G401 (cell line): ENCODE data around the gene WDFY1. TPM values are rescaled to one million over a fixed set of nuclear protein-coding genes. Genes with fewer than 3 reads are reported as not detected.

ENCODE experiments used
- DNase-seq: peaks from one replicate; pipeline ENCODE4 v3.0.0-alpha.2; 2015; ENCODE audit warnings: low spot score
- in situ Hi-C: cut with HindIII; loops from 2 replicates; pipeline ENCODE4 v1.10.0; 2016; ENCODE audit warnings: low sequenced_read_pairs, mixed read lengths
- total RNA-seq: library from RNA; depleted of rRNA; stranded (reverse); fragments of >200 nt; shearing (Covaris generic); gene quantifications from 2 replicates; pipeline ENCODE4 v1.2.3, GENCODE V29; 2014

WDFY1 gene
- total RNA-seq, 1 experiment from 2014 or later, result 108 TPM

GRCh38 chr2:223908304-223908998, 36.7 kb downstream of the WDFY1 start:
- in situ Hi-C loops, result no loop called here
- DNase-seq, result no peak

GRCh38 chr2:223905996-223906395, 39.1 kb downstream of the WDFY1 start:
- DNase-seq, result no peak
- in situ Hi-C loops, result no loop called here

GRCh38 chr2:223901854-223902253, 43.3 kb downstream of the WDFY1 start:
- in situ Hi-C loops, result no loop called here
- no peak for DNase-seq

GRCh38 chr2:223901311-223901710, 43.8 kb downstream of the WDFY1 start:
- in situ Hi-C loops, result no loop called here
- DNase-seq, result no peak

GRCh38 chr2:223900531-223900930, 44.6 kb downstream of the WDFY1 start:
- in situ Hi-C loops, result no loop called here
- DNase-seq, result no peak

- in situ Hi-C loops, result no loop called here
Measured at GRCh38 chr2:223900066-223900465, 45.1 kb downstream of the WDFY1 start.

GRCh38 chr2:223897669-223898330, 47.3 kb downstream of the WDFY1 start:
- DNase-seq, result no peak
- in situ Hi-C loops, result no loop called here

More at GRCh38 chr2:223900066-223900465, 45.1 kb downstream of the WDFY1 start:
- no peak for DNase-seq

GRCh38 chr2:223896833-223897311, 48.3 kb downstream of the WDFY1 start:
- in situ Hi-C loops, result no loop called here
- no peak for DNase-seq

GRCh38 chr2:223894968-223895367, 50.2 kb downstream of the WDFY1 start:
- in situ Hi-C loops, result no loop called here

GRCh38 chr2:223894009-223894408, 51.1 kb downstream of the WDFY1 start:
- DNase-seq, result no peak
- in situ Hi-C loops, result no loop called here

More at GRCh38 chr2:223894968-223895367, 50.2 kb downstream of the WDFY1 start:
- DNase-seq, result no peak

- DNase-seq, result no peak
- in situ Hi-C loops, result no loop called here
Measured at GRCh38 chr2:223890721-223891120, 54.4 kb downstream of the WDFY1 start.

- no peak for DNase-seq
- in situ Hi-C loops, result no loop called here
Measured at GRCh38 chr2:223889229-223889628, 55.9 kb downstream of the WDFY1 start.

- DNase-seq, result no peak
- in situ Hi-C loops, result no loop called here
Measured at GRCh38 chr2:223888251-223888650, 56.9 kb downstream of the WDFY1 start.

- DNase-seq, result no peak
- in situ Hi-C loops, result no loop called here
Measured at GRCh38 chr2:223887127-223887526, 58.0 kb downstream of the WDFY1 start.

GRCh38 chr2:223886726-223887125, 58.4 kb downstream of the WDFY1 start:
- in situ Hi-C loops, result no loop called here
- DNase-seq, result no peak

- no peak for DNase-seq
- in situ Hi-C loops, result no loop called here
Measured at GRCh38 chr2:223884399-223884798, 60.7 kb downstream of the WDFY1 start.

GRCh38 chr2:223882715-223883114, 62.4 kb downstream of the WDFY1 start:
- in situ Hi-C loops, result no loop called here
- DNase-seq, result no peak

GRCh38 chr2:223880796-223881195, 64.3 kb downstream of the WDFY1 start:
- in situ Hi-C loops, result no loop called here
- DNase-seq, result no peak

- in situ Hi-C loops, result no loop called here
- no peak for DNase-seq
Measured at GRCh38 chr2:223877721-223878410, 67.3 kb downstream of the WDFY1 start.

GRCh38 chr2:223873672-223874071, 71.5 kb downstream of the WDFY1 start:
- no peak for DNase-seq
- in situ Hi-C loops, result no loop called here
